PC-9 (cell line): ENCODE measurements around the gene DOCK7. TPM values are rescaled to one million over a fixed set of nuclear protein-coding genes. Genes with fewer than 3 reads are reported as not detected.

Source experiments
- BruUV-seq: library from RNA; stranded (reverse); fragments of 400-500 nt; replicated peaks from 2 replicates; lab custom pipeline; 2021; lab: Mats Ljungman, UMichigan
- CTCF ChIA-PET: fragments of 300-600 bp; sonication (Branson Sonifier 250); formaldehyde crosslinking; loops from one replicate; lab custom pipeline; 2022; ENCODE audit warnings: antibody characterized with exemption; lab: Charles Lee
- POLR2A ChIA-PET: fragments of 300-600 bp; sonication (Branson Sonifier 250); formaldehyde crosslinking; loops from one replicate; lab custom pipeline; 2022; ENCODE audit warnings: antibody characterized with exemption; ENCODE audit not compliant: unreplicated experiment; lab: Charles Lee
- DNase-seq, 2 experiments: peaks; one replicate each; pipeline versions ENCODE4 v3.0.0 to v3.0.0-alpha.2; 2015 to 2022; ENCODE audit warnings: mixed read lengths in 1 of 2
- H2AFZ ChIP-seq: fragments of 200-600 bp; sonication (generic); 2 replicates; pipeline ENCODE4 v1.8.1; 2017; ENCODE audit warnings: antibody characterized with exemption
- H3F3A ChIP-seq: fragments of 200-600 bp; sonication (generic); 2 replicates; pipeline ENCODE4 v1.8.1; 2017; ENCODE audit warnings: antibody characterized with exemption, mild to moderate bottlenecking, low read depth; ENCODE audit not compliant: insufficient read depth
- H3K27ac ChIP-seq: fragments of 200-600 bp; sonication (generic); 2 replicates; pipeline ENCODE4 v1.6.1; 2016; ENCODE audit warnings: mixed run types
- H3K27me3 ChIP-seq: fragments of 200-600 bp; sonication (generic); 2 replicates; pipeline ENCODE4 v1.6.1; 2016; ENCODE audit warnings: low read depth, mixed run types; ENCODE audit not compliant: insufficient read depth
- H3K36me3 ChIP-seq: fragments of 200-600 bp; sonication (generic); 2 replicates; pipeline ENCODE4 v1.6.1; 2016; ENCODE audit warnings: low read depth, mixed run types
- H3K4me1 ChIP-seq: fragments of 200-600 bp; sonication (generic); replicated peaks from 2 replicates; pipeline ENCODE4 v1.6.1; 2016; ENCODE audit warnings: mixed run types; ENCODE audit not compliant: insufficient read depth
- H3K4me2 ChIP-seq: fragments of 200-600 bp; sonication (generic); 2 replicates; pipeline ENCODE4 v1.6.1; 2017; ENCODE audit warnings: mixed run types
- H3K4me3 ChIP-seq: fragments of 200-600 bp; sonication (generic); 2 replicates; pipeline ENCODE4 v1.6.1; 2016; ENCODE audit warnings: mixed run types
- H3K79me2 ChIP-seq: fragments of 200-600 bp; sonication (generic); 2 replicates; pipeline ENCODE4 v1.6.1; 2017; ENCODE audit warnings: low read depth, mixed run types
- H3K9me2 ChIP-seq: fragments of 200-600 bp; sonication (generic); 2 replicates; pipeline ENCODE4 v1.8.1; 2017; ENCODE audit warnings: mild to moderate bottlenecking; ENCODE audit not compliant: insufficient read depth
- H3K9me3 ChIP-seq: fragments of 200-600 bp; sonication (generic); 2 replicates; pipeline ENCODE4 v1.8.1; 2016; ENCODE audit warnings: low read depth; ENCODE audit not compliant: insufficient read depth
- H4K20me1 ChIP-seq: fragments of 200-600 bp; sonication (generic); 2 replicates; pipeline ENCODE4 v1.8.1; 2017; ENCODE audit not compliant: insufficient read depth
- EZH2 ChIP-seq: fragments of 200-600 bp; sonication (generic); IDR thresholded peaks from 2 replicates; pipeline ENCODE4 v1.8.0; 2017; ENCODE audit warnings: antibody characterized with exemption, low read depth
- intact Hi-C: fragments of 100-400 bp; cut with micrococcal nuclease; formaldehyde crosslinking; loops from one replicate; pipeline ENCODE4 v1.10.0; 2022; ENCODE audit not compliant: unreplicated experiment
- total RNA-seq: library from RNA; stranded (reverse); gene quantifications from 2 replicates; pipeline ENCODE4 v1.2.3, GENCODE V29; 2021
- TF ChIP-seq, protein P1 (sequence below): fragments of 200-600 bp; sonication (generic); conservative IDR thresholded peaks from 2 replicates; pipeline ENCODE4 v1.6.1; 2017; ENCODE audit warnings: mixed run types, antibody characterized with exemption, mild to moderate bottlenecking, moderate library complexity

Gene DOCK7
- total RNA-seq, 1 experiment from 2014 or later, result 34.0 TPM

DNA sequence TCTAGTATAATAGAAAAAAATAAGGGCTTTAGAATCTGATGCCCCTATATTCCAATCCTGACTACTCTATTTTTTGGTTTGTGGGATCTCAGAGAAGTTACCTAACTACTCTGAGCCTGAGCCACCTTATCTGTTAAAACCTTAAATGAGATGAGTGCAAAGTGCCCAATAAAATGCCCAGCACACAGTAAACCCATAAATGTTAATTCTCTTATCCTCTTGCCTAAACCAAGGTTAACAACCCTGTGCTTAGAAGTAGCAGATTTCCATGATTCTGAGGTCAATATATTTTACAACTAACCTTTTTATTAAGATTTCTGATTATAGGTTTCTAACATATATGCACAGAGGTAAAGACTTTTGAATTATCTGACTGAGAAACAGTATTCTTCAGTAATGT, 35.8 kb downstream of the DOCK7 start:
- H3K36me3 ChIP-seq, result peaks cover 8% of the 10 kb centered on the region; the same call in 1 of the 2 replicates
- no peak overlapping the region for H3K4me2 ChIP-seq
- no peaks in the 10 kb centered on the region for H3K27me3 ChIP-seq
- intact Hi-C loops, result no loop called here
- CTCF ChIA-PET, result no interaction called here
- DNase-seq, result no peak
- no peaks in the 10 kb centered on the region; the same call in 1 of the 2 replicates for H3F3A ChIP-seq
- H2AFZ ChIP-seq, result no peak overlapping the region
- H3K27ac ChIP-seq, result no peak overlapping the region
- no peaks in the 10 kb centered on the region for H3K9me3 ChIP-seq
- no peak overlapping the region for H3K4me3 ChIP-seq
- BruUV-seq, result no TSS peak
- H3K9me2 ChIP-seq, result no peaks in the 10 kb centered on the region
- POLR2A ChIA-PET, result no interaction called here
- H3K79me2 ChIP-seq, result peaks cover 6% of the 10 kb centered on the region; the same call in 1 of the 2 replicates
- TF ChIP-seq EZH2, result no peak
- TF ChIP-seq, protein P1, sequence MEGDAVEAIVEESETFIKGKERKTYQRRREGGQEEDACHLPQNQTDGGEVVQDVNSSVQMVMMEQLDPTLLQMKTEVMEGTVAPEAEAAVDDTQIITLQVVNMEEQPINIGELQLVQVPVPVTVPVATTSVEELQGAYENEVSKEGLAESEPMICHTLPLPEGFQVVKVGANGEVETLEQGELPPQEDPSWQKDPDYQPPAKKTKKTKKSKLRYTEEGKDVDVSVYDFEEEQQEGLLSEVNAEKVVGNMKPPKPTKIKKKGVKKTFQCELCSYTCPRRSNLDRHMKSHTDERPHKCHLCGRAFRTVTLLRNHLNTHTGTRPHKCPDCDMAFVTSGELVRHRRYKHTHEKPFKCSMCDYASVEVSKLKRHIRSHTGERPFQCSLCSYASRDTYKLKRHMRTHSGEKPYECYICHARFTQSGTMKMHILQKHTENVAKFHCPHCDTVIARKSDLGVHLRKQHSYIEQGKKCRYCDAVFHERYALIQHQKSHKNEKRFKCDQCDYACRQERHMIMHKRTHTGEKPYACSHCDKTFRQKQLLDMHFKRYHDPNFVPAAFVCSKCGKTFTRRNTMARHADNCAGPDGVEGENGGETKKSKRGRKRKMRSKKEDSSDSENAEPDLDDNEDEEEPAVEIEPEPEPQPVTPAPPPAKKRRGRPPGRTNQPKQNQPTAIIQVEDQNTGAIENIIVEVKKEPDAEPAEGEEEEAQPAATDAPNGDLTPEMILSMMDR, result no peak
- H4K20me1 ChIP-seq, result 0 out of 2 replicates have a peak, but pooled peaks cover 4% of the 10 kb centered on the region
- no peaks in the 10 kb centered on the region for H3K4me1 ChIP-seq

DNA sequence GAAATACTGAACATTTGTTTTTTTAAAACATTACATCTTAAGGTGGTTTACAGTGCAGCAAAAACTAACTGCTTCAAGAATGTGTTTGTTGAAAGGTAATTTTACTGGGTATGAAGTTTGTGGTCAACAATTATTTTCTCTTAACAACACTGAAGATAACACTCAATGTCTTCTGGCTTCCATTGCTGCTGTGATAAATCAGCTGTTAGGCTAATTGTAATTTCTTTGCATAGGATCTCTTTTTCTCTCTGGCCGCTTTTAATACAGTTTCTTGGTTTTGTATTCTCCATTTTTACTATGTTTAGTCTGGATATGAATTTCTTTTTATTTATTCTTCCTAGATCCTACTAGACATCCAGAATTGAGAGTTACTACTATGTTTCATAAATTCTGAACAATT, 44.9 kb downstream of the DOCK7 start:
- intact Hi-C loops, result no loop called here
- H3K4me3 ChIP-seq, result no peak overlapping the region
- DNase-seq, result no peak
- TF ChIP-seq EZH2, result no peak
- ChIA-PET POLR2A (no interaction called here), CTCF (no interaction called here)
- no peaks in the 10 kb centered on the region for H3K9me2 ChIP-seq
- H3K4me2 ChIP-seq, result no peak overlapping the region
- H3K4me1 ChIP-seq, result no peaks in the 10 kb centered on the region
- H3K9me3 ChIP-seq, result peaks cover 5% of the 10 kb centered on the region; the same call in 1 of the 2 replicates
- peaks cover 19% of the 10 kb centered on the region for H3K36me3 ChIP-seq
- no peaks in the 10 kb centered on the region for H4K20me1 ChIP-seq
- H2AFZ ChIP-seq, result no peak overlapping the region
- no peaks in the 10 kb centered on the region for H3K79me2 ChIP-seq
- no peak overlapping the region for H3K27ac ChIP-seq
- BruUV-seq, result no TSS peak
- H3K27me3 ChIP-seq, result no peaks in the 10 kb centered on the region
- no peaks in the 10 kb centered on the region for H3F3A ChIP-seq

DNA sequence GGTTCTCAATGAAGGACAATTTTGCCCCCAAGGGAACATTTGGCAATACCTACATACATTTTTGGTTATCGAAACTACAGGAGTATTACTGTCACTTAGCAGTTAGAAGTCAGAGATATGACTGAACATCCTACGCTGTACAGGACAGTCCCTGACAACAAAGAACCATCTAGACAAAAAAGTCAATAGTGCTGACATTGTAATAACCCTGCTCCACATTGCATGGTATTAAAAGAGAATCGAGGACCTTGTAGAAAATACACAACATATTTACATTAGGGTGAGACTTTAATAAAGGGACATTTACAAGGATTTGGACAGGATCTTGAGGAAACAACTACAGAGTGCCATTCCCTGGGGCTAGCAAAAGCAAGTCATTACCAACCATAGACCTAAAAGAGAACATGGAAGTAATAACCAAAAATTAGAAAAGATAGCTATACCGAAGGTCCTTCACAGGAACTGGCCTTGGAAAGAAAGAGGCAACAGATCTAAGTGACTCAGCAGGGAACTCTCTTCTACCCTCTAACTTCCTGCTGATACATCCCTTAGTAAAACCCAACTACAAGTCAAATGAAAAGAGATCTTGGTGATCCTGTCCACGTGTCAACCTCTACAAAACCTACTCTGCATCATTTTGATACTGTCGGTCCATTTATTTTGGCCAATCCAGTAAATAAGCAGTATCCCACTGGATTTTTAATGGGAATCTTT, 50.6 kb downstream of the DOCK7 start:
- no TSS peak for BruUV-seq
- no peaks in the 10 kb centered on the region for H3K79me2 ChIP-seq
- POLR2A ChIA-PET, result no interaction called here
- H3K4me3 ChIP-seq, result no peak overlapping the region
- no peak for DNase-seq
- H3K4me2 ChIP-seq, result no peak overlapping the region
- H3K27me3 ChIP-seq, result no peaks in the 10 kb centered on the region
- CTCF ChIA-PET, result no interaction called here
- no peaks in the 10 kb centered on the region for H3F3A ChIP-seq
- H2AFZ ChIP-seq, result no peak overlapping the region
- no peaks in the 10 kb centered on the region for H4K20me1 ChIP-seq
- no peaks in the 10 kb centered on the region for H3K36me3 ChIP-seq
- H3K4me1 ChIP-seq, result no peaks in the 10 kb centered on the region
- no peaks in the 10 kb centered on the region for H3K9me2 ChIP-seq
- peaks cover 3% of the 10 kb centered on the region; the same call in 1 of the 2 replicates for H3K9me3 ChIP-seq
- intact Hi-C loops, result no loop called here
- TF ChIP-seq, protein P1, result no peak
- no peak for TF ChIP-seq EZH2
- no peak overlapping the region for H3K27ac ChIP-seq
